HepG2 (cell line): Measurements from ENCODE around the gene ZMYND8. TPM values are rescaled to one million over a fixed set of nuclear protein-coding genes. Genes with fewer than 3 reads are reported as not detected.

ENCODE experiments used
- AHR ChIP-seq: IDR thresholded peaks from 2 replicates; pipeline ENCODE4 v1.6.1; 2018; ENCODE audit warnings: missing genetic modification reagents, missing compliant biosample characterization
- ARHGAP35 ChIP-seq: sonication (generic); formaldehyde crosslinking; IDR thresholded peaks from 2 replicates; pipeline ENCODE4 v1.9.0; 2022; ENCODE audit warnings: mild to moderate bottlenecking, inconsistent platforms, moderate library complexity, missing genetic modification reagents, borderline replicate concordance
- DNMT3B ChIP-seq: conservative IDR thresholded peaks from 2 replicates; pipeline ENCODE4 v1.6.1; 2016; ENCODE audit warnings: missing biosample characterization, control low read depth
- EHMT2 ChIP-seq: fragments of 200-600 bp; sonication (generic); IDR thresholded peaks from 2 replicates; pipeline ENCODE4 v1.7.0; 2017; ENCODE audit warnings: antibody characterized with exemption, low read depth, low read length, borderline replicate concordance
- ELF1 ChIP-seq: sonication (generic); formaldehyde crosslinking; IDR thresholded peaks from 2 replicates; pipeline ENCODE4 v1.4.0; 2020; ENCODE audit warnings: missing genetic modification reagents
- ELF3 ChIP-seq: IDR thresholded peaks from 2 replicates; pipeline ENCODE4 v1.6.1; 2016; ENCODE audit warnings: missing genetic modification reagents, missing compliant biosample characterization
- HMGXB3 ChIP-seq: sonication (generic); formaldehyde crosslinking; IDR thresholded peaks from 2 replicates; pipeline ENCODE4 v1.4.0; 2020; ENCODE audit warnings: missing genetic modification reagents, borderline replicate concordance
- MAZ ChIP-seq, 2 experiments: sonication (generic) in 1 of 2; formaldehyde crosslinking in 1 of 2; IDR thresholded peaks; 2 replicates each; pipeline versions ENCODE4 v1.5.0 to v1.6.1; 2012 to 2020; ENCODE audit warnings: low read depth in 2 of 2, mild to moderate bottlenecking in 2 of 2, borderline replicate concordance in 1 of 2, improper control_type of control experiment in 1 of 2, low read length in 1 of 2, missing genetic modification reagents in 1 of 2, moderate library complexity in 1 of 2
- MTERF4 ChIP-seq: sonication (generic); formaldehyde crosslinking; IDR thresholded peaks from 2 replicates; pipeline ENCODE4 v1.8.0; 2023; ENCODE audit warnings: mild to moderate bottlenecking, missing genetic modification reagents
- NCOA5 ChIP-seq: sonication (generic); formaldehyde crosslinking; IDR thresholded peaks from 2 replicates; pipeline ENCODE4 v1.4.0; 2020; ENCODE audit warnings: missing genetic modification reagents
- PBX2 ChIP-seq: IDR thresholded peaks from 2 replicates; pipeline ENCODE4 v1.6.1; 2016; ENCODE audit warnings: control low read depth
- PHF20 ChIP-seq: sonication (generic); formaldehyde crosslinking; IDR thresholded peaks from 2 replicates; pipeline ENCODE4 v1.5.0; 2020; ENCODE audit warnings: mild to moderate bottlenecking, missing genetic modification reagents
- POGZ ChIP-seq: sonication (generic); formaldehyde crosslinking; IDR thresholded peaks from 2 replicates; pipeline ENCODE4 v1.4.0; 2020; ENCODE audit warnings: mild to moderate bottlenecking, missing genetic modification reagents
- PRMT3 ChIP-seq: sonication (generic); formaldehyde crosslinking; IDR thresholded peaks from 2 replicates; pipeline ENCODE4 v1.8.1; 2022; ENCODE audit warnings: low read depth, mild to moderate bottlenecking, moderate library complexity, missing genetic modification reagents, borderline replicate concordance
- RAD21 ChIP-seq: fragments of 450-650 bp; formaldehyde crosslinking; IDR thresholded peaks from 2 replicates; pipeline ENCODE4 v1.5.0; 2020; ENCODE audit warnings: mild to moderate bottlenecking
- SOX5 ChIP-seq: IDR thresholded peaks from 2 replicates; pipeline ENCODE4 v1.6.1; 2016; ENCODE audit warnings: borderline replicate concordance
- XRCC5 ChIP-seq: fragments of 200-400 bp; formaldehyde crosslinking; optimal IDR thresholded peaks from 2 replicates; pipeline ENCODE3; 2017; ENCODE audit warnings: mild to moderate bottlenecking, low read length
- ZNF7 ChIP-seq: IDR thresholded peaks from 2 replicates; pipeline ENCODE4 v1.6.1; 2016; ENCODE audit warnings: missing biosample characterization, missing genetic modification reagents
- polyA plus RNA-seq, 8 experiments: library from polyadenylated mRNA; depleted of rRNA in 3 of 8; stranded (reverse) in 7 of 8; unstranded in 1 of 8; fragments of >200 nt; fragmentation: Illumina TruSeq in 4 of 8; extraction: Trizol in 4 of 8; gene quantifications; 2 replicates each; pipeline versions ENCODE4 v1.2.1 to v1.2.3, GENCODE V29; 2011 to 2016; ENCODE audit warnings: low read depth in 4 of 8, missing spikeins in 1 of 8, mixed read lengths in 1 of 8; ENCODE audit not compliant: insufficient read depth in 1 of 8
- total RNA-seq, 5 experiments: library from RNA; depleted of rRNA; stranded (reverse); fragments of >200 nt; fragmentation: Illumina TruSeq; extraction: Trizol; gene quantifications; 2 replicates each; pipeline ENCODE4 v1.2.3, GENCODE V29; 2016; ENCODE audit warnings: low read depth in 1 of 5
- TF ChIP-seq, protein P1 (sequence below): sonication (generic); formaldehyde crosslinking; IDR thresholded peaks from 2 replicates; pipeline ENCODE4 v1.5.0; 2020; ENCODE audit warnings: mild to moderate bottlenecking, missing genetic modification reagents

ZMYND8 gene
- total and polyA plus RNA-seq, 2 of the 13 experiments (the other 11 are each of a cell fraction or from before 2014, with no cell fraction given): 53.9 to 84.7 TPM

GRCh38 chr20:47181056-47181862 lies 175.2 kb downstream of the ZMYND8 start (continued):
- no peak for TF ChIP-seq MAZ (IDR thresholded peaks at IDR 0.05; ENCODE audit: borderline replicate concordance, low read depth, low read length)
- TF ChIP-seq MAZ (CRISPR knock-in tag; IDR thresholded peaks at IDR 0.05; ENCODE audit: low read depth): 0 out of 2 replicates have a peak, but pooled peaks have one; percentile 29
- peak; percentile 45; the same call in 1 of the 2 replicates for TF ChIP-seq SOX5 (CRISPR knock-in tag)
- TF ChIP-seq PRMT3: no peak
- no peak for TF ChIP-seq DNMT3B
- peak; percentile 82 for TF ChIP-seq PHF20 (CRISPR knock-in tag)
- 0 out of 2 replicates have a peak, but pooled peaks have one; percentile 50 for TF ChIP-seq ZNF7
- TF ChIP-seq PBX2 (CRISPR knock-in tag): peak; percentile 83
- peak; percentile 60 for TF ChIP-seq POGZ (CRISPR knock-in tag)
- TF ChIP-seq HMGXB3 (CRISPR knock-in tag): peak; percentile 76; the same call in 1 of the 2 replicates
- 0 out of 2 replicates have a peak, but pooled peaks have one; percentile 67 for TF ChIP-seq MTERF4
- no peak for TF ChIP-seq ARHGAP35
- peak; percentile 26; the same call in 1 of the 2 replicates for TF ChIP-seq EHMT2
- TF ChIP-seq, protein P1, sequence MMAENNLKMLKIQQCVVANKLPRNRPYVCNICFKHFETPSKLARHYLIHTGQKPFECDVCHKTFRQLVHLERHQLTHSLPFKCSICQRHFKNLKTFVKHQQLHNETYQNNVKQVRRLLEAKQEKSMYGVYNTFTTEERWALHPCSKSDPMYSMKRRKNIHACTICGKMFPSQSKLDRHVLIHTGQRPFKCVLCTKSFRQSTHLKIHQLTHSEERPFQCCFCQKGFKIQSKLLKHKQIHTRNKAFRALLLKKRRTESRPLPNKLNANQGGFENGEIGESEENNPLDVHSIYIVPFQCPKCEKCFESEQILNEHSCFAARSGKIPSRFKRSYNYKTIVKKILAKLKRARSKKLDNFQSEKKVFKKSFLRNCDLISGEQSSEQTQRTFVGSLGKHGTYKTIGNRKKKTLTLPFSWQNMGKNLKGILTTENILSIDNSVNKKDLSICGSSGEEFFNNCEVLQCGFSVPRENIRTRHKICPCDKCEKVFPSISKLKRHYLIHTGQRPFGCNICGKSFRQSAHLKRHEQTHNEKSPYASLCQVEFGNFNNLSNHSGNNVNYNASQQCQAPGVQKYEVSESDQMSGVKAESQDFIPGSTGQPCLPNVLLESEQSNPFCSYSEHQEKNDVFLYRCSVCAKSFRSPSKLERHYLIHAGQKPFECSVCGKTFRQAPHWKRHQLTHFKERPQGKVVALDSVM (CRISPR knock-in tag): peak; percentile 18; the same call in 1 of the 2 replicates
- no peak for TF ChIP-seq AHR (CRISPR knock-in tag)
- peak; percentile 57 for TF ChIP-seq XRCC5
- TF ChIP-seq ELF3 (CRISPR knock-in tag): peak; percentile 99
- peak; percentile 99 for TF ChIP-seq ELF1 (CRISPR knock-in tag)
- no peak for TF ChIP-seq RAD21 (CRISPR knock-in tag)
- no peak for TF ChIP-seq NCOA5 (CRISPR knock-in tag)
